Measurements from ENCODE around the gene GBGT1. TPM values are rescaled to one million over a fixed set of nuclear protein-coding genes. Genes with fewer than 3 reads are reported as not detected.

The GBGT1 gene
- total RNA-seq, 1 donor = 3.3 TPM

- Histone ChIP-seq H3K27ac (ENCODE audit: low read depth, low read length) (no peak overlapping the region), H3K27me3 (ENCODE audit: insufficient read depth, low read length) (no peaks in the 10 kb centered on the region), H4K20me1 (ENCODE audit: insufficient read depth, low read length) (peaks cover 11% of the 10 kb centered on the region), H3K4me1 (ENCODE audit: insufficient read depth, low read length) (peaks cover 8% of the 10 kb centered on the region), H3K36me3 (ENCODE audit: insufficient read depth, low read length) (no peaks in the 10 kb centered on the region), H2AFZ (ENCODE audit: low read length) (no peak overlapping the region), H3K9me3 (ENCODE audit: low read depth, low read length) (no peaks in the 10 kb centered on the region), H3K4me3 (ENCODE audit: insufficient read depth, low read length) (no peak overlapping the region), H3K4me2 (ENCODE audit: insufficient read depth, low read length) (no peak overlapping the region), H3K79me2 (ENCODE audit: insufficient read depth, low read length) (peaks cover 3% of the 10 kb centered on the region)
- peak; percentile 83 for DNase-seq (ENCODE audit: insufficient read length, low spot score, missing footprints)
- TF ChIP-seq, protein P1, sequence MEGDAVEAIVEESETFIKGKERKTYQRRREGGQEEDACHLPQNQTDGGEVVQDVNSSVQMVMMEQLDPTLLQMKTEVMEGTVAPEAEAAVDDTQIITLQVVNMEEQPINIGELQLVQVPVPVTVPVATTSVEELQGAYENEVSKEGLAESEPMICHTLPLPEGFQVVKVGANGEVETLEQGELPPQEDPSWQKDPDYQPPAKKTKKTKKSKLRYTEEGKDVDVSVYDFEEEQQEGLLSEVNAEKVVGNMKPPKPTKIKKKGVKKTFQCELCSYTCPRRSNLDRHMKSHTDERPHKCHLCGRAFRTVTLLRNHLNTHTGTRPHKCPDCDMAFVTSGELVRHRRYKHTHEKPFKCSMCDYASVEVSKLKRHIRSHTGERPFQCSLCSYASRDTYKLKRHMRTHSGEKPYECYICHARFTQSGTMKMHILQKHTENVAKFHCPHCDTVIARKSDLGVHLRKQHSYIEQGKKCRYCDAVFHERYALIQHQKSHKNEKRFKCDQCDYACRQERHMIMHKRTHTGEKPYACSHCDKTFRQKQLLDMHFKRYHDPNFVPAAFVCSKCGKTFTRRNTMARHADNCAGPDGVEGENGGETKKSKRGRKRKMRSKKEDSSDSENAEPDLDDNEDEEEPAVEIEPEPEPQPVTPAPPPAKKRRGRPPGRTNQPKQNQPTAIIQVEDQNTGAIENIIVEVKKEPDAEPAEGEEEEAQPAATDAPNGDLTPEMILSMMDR (IDR thresholded peaks at IDR 0.05; ENCODE audit: extremely low read depth, low read depth, low read length) = no peak
Measured at GRCh38 chr9:133151041-133151440, 12.7 kb downstream of the GBGT1 start.

DNA sequence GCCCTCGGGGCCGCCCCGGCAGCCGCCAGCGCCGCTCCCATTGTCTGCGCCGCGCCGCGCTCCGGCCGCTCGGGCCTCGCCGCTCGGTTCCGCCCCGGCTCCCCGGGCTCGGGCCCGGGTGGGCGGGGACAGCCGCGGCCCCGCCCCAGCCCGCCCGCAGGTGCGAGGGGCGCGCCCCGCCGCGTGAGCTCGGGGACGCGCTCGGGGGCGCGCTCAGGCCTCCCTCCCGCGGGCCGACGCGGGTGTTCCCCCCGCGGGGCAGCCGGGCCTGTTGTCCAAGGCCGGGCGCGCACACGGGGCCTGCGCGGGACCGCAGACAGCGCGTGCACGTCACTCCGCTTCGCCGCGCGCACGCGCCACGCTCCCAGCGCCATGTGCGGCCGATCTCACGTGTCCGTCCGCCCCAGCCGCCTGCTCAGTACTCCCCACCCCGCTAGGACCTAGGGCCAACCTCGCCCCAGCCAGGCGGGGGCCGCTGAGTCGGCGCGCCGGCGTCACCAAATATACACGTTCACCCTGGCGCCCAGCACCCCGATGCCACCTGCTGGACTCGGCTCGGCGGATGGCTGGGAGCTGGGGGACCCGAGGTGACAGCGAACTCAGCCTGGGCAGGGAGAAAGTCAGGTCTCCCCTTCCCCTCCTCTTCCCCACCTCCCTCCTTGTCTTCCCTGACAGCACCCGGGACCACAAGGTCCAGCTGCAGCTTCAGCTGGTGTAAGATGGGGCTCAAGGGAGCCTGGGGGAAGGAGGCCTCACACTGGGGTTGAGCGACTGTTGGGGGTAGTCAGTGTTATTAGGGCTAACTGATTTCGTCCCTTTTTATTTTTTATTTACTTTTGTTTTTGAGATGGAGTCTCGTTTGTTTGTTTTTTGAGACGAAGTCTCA is 14.3 kb downstream of the GBGT1 start:
- H3K27me3 ChIP-seq (ENCODE audit: insufficient read depth, low read length) = no peaks in the 10 kb centered on the region
- H3K4me2 ChIP-seq (ENCODE audit: insufficient read depth, low read length) = peak overlapping the region; percentile 87
- peak overlapping the region; percentile 77 for H3K4me3 ChIP-seq (ENCODE audit: insufficient read depth, low read length)
- no peaks in the 10 kb centered on the region for H3K9me3 ChIP-seq (ENCODE audit: low read depth, low read length)
- peak overlapping the region; percentile 88 for H2AFZ ChIP-seq (ENCODE audit: low read length)
- peaks cover 15% of the 10 kb centered on the region for H3K4me1 ChIP-seq (ENCODE audit: insufficient read depth, low read length)
- peaks cover 27% of the 10 kb centered on the region for H4K20me1 ChIP-seq (ENCODE audit: insufficient read depth, low read length)
- TF ChIP-seq, protein P1 (IDR thresholded peaks at IDR 0.05; ENCODE audit: extremely low read depth, low read depth, low read length) = peak; percentile 17
- DNase-seq (ENCODE audit: insufficient read length, low spot score, missing footprints) = peak; percentile 100
- H3K27ac ChIP-seq (ENCODE audit: low read depth, low read length) = no peak overlapping the region
- H3K79me2 ChIP-seq (ENCODE audit: insufficient read depth, low read length) = peaks cover 6% of the 10 kb centered on the region
- no peaks in the 10 kb centered on the region for H3K36me3 ChIP-seq (ENCODE audit: insufficient read depth, low read length)

DNA sequence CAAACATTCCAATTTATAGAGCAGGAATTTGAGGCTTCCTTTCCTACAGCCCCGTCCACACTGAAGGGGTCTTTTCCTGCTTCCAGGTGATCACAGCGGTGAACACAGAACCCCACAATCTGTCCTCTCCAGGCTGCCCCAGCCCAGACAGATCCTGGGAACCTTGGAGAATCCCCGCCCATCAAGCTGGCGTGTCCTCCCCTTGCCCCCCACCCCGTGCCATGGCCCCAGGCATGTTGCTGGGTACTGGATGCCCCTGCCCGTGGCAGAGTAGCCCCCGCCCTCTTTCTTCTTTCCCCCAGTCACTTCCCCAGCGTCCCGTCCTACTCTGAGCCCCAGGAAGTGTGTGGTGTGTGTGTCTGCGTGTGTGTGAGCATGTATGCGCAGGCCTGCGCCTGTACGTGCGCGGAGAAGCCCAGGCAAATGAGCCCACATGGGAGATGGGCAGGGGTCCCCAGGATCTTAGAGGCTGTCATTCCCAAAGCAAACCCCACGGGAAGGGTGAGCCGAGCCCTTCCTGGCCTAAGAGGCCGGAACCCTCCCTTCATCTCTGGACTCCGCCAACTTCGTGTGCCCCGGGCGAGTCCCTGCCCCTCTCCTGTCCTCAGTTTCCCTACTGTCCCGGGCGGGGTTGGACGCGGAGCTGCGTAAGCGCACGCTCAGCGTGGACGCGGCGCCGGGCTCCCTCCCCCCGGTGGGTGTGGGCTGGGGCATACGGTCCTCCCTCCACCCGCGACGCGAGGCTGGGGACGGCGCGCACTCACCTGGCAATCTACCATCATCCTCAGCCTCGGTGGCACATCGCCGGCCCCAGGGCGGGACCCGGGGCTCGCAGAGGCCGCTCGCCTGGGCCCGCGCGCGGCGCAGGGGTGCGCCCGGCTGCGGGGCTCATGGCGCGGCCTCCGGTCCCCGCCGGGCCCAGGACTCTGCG is 15.2 kb downstream of the GBGT1 start:
- Histone ChIP-seq H3K4me2 (ENCODE audit: insufficient read depth, low read length) (peak overlapping the region; percentile 87), H3K27ac (ENCODE audit: low read depth, low read length) (peak overlapping the region; percentile 17)

More for the DNA sequence above, 15.2 kb downstream of the GBGT1 start:
- Histone ChIP-seq H3K4me1 (ENCODE audit: insufficient read depth, low read length) (peaks cover 20% of the 10 kb centered on the region), H3K9me3 (ENCODE audit: low read depth, low read length) (no peaks in the 10 kb centered on the region), H3K4me3 (ENCODE audit: insufficient read depth, low read length) (peak overlapping the region; percentile 77), H3K79me2 (ENCODE audit: insufficient read depth, low read length) (peaks cover 11% of the 10 kb centered on the region), H4K20me1 (ENCODE audit: insufficient read depth, low read length) (peaks cover 32% of the 10 kb centered on the region), H2AFZ (ENCODE audit: low read length) (peak overlapping the region; percentile 78), H3K36me3 (ENCODE audit: insufficient read depth, low read length) (no peaks in the 10 kb centered on the region), H3K27me3 (ENCODE audit: insufficient read depth, low read length) (no peaks in the 10 kb centered on the region)
- TF ChIP-seq, protein P1 (IDR thresholded peaks at IDR 0.05; ENCODE audit: extremely low read depth, low read depth, low read length) = no peak
- peak; percentile 94 for DNase-seq (ENCODE audit: insufficient read length, low spot score, missing footprints)
